Measurements from ENCODE around the gene TMEM150C. TPM values are rescaled to one million over a fixed set of nuclear protein-coding genes. Genes with fewer than 3 reads are reported as not detected.

TMEM150C gene
- total RNA-seq, 1 experiment from 2014 or later, result 2.7 TPM

DNA sequence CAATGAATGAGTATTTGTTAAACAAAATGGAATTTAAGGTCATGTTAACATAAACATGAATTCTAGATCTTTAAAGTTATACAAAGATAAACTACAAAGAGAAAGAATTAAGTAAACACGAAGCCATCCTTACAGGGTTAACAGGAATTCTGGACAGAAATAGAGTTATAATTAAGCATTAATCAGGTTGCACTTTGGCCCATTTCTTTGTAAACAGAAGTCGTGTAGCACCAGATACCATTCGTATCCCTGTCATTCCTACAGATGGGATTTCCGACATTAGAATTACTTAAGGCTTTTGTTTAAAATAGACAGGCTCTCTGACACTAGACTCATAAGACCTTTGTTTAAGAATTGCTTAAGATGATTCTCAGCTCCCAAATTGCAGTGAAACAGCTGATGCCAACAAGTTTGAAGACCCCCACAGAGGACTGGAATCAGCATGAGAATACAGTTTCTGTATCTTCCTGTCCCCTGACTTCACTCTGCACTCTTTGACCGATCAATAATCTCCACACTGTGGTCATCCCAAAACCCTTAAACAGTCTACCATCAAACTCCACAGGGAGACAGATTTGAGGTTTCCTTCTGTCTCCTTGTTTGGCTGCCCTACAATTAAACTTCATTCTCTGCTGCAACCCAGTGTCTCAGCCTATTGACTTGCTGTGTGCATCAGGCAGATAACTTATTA, 22.3 kb upstream of the TMEM150C start:
- H3K18ac ChIP-seq (ENCODE audit: insufficient read length, low read depth, low read length), result no peak overlapping the region
- no peaks in the 10 kb centered on the region for H3K23me2 ChIP-seq (ENCODE audit: insufficient read length, low read depth, low read length, poor library complexity, severe bottlenecking)
- Mint-ChIP-seq H3K9me3 (no peaks in the 10 kb centered on the region), H3K27ac (no peak overlapping the region), H3K36me3 (ENCODE audit: insufficient read depth in 1 of 3, low read depth in 3 of 3) (no peaks in the 10 kb centered on the region; a peak in 1 of 7 replicates), H3K4me3 (no peak overlapping the region), H3K27me3 (ENCODE audit: low read depth) (no peaks in the 10 kb centered on the region), H3K4me1 (peaks cover 39 to 40% of the 10 kb centered on the region in 2 experiments)
- no peak for DNase-seq
- no peak overlapping the region for H3T11ph ChIP-seq (ENCODE audit: low read length)
- no peak overlapping the region for H2BK15ac ChIP-seq (ENCODE audit: low read depth, low read length)
- no peak overlapping the region for H4K8ac ChIP-seq (replicated peaks; ENCODE audit: insufficient read length, low read depth, low read length)
- H3K27me3 ChIP-seq (ENCODE audit: insufficient read depth, low read length), result no peaks in the 10 kb centered on the region
- TF ChIP-seq, protein P1, sequence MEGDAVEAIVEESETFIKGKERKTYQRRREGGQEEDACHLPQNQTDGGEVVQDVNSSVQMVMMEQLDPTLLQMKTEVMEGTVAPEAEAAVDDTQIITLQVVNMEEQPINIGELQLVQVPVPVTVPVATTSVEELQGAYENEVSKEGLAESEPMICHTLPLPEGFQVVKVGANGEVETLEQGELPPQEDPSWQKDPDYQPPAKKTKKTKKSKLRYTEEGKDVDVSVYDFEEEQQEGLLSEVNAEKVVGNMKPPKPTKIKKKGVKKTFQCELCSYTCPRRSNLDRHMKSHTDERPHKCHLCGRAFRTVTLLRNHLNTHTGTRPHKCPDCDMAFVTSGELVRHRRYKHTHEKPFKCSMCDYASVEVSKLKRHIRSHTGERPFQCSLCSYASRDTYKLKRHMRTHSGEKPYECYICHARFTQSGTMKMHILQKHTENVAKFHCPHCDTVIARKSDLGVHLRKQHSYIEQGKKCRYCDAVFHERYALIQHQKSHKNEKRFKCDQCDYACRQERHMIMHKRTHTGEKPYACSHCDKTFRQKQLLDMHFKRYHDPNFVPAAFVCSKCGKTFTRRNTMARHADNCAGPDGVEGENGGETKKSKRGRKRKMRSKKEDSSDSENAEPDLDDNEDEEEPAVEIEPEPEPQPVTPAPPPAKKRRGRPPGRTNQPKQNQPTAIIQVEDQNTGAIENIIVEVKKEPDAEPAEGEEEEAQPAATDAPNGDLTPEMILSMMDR (conservative IDR thresholded peaks at IDR 0.05), result no peak
- no peak overlapping the region for H4K91ac ChIP-seq (ENCODE audit: insufficient read length, low read depth, low read length)
- no peak overlapping the region for H2AK5ac ChIP-seq (ENCODE audit: insufficient read length, low read length)
- peaks cover 27% of the 10 kb centered on the region; the same call in 1 of the 2 replicates for H3K4me1 ChIP-seq (ENCODE audit: insufficient read depth, low read length)
- H3K79me2 ChIP-seq (ENCODE audit: insufficient read depth, low read length), result no peaks in the 10 kb centered on the region
- no peak overlapping the region for H3K4me2 ChIP-seq (ENCODE audit: insufficient read depth, insufficient read length, low read length)
- H3K79me1 ChIP-seq (ENCODE audit: insufficient read depth, low read depth, low read length, poor library complexity, severe bottlenecking), result no peaks in the 10 kb centered on the region
- H3K14ac ChIP-seq (ENCODE audit: insufficient read depth, low read length), result no peak overlapping the region
- H3K9ac ChIP-seq (ENCODE audit: extremely low read depth, insufficient read length, low read length), result no peak overlapping the region
- no peak overlapping the region for H3K27ac ChIP-seq (ENCODE audit: insufficient read length, low read depth, low read length)
- no CpG with 5 or more reads among the region's 5 CpGs for WGBS (ENCODE audit: extremely low coverage, insufficient read length, low lambda C conversion rate)
- no peak overlapping the region for H4K5ac ChIP-seq (ENCODE audit: insufficient read length, low read depth, low read length)
- no peak overlapping the region for H3K23ac ChIP-seq (ENCODE audit: insufficient read length, low read depth, low read length)
- H2BK5ac ChIP-seq (ENCODE audit: insufficient read length, low read length), result no peak overlapping the region
- no peak overlapping the region for H2BK20ac ChIP-seq (ENCODE audit: low read depth, low read length, poor library complexity, severe bottlenecking)
- no peak overlapping the region for H2BK120ac ChIP-seq (ENCODE audit: low read depth, low read length, poor library complexity, severe bottlenecking)
- no peaks in the 10 kb centered on the region for H4K20me1 ChIP-seq (ENCODE audit: control insufficient read depth, insufficient read depth, insufficient read length)
- no peak overlapping the region for H2BK12ac ChIP-seq (ENCODE audit: insufficient read length, low read depth, low read length)
- no peak overlapping the region for H3K56ac ChIP-seq (ENCODE audit: insufficient read length, low read depth, low read length)
- no peaks in the 10 kb centered on the region for H3K9me3 ChIP-seq (ENCODE audit: control insufficient read depth, low read depth, low read length)
- no peak overlapping the region for H2AFZ ChIP-seq (ENCODE audit: low read length)
- H3K4ac ChIP-seq (ENCODE audit: low read depth, low read length), result no peak overlapping the region
